ENCODE results near the gene KIF21B. TPM values are rescaled to one million over a fixed set of nuclear protein-coding genes. Genes with fewer than 3 reads are reported as not detected.

KIF21B gene
- polyA plus RNA-seq, 1 experiment = 0.24 TPM

DNA sequence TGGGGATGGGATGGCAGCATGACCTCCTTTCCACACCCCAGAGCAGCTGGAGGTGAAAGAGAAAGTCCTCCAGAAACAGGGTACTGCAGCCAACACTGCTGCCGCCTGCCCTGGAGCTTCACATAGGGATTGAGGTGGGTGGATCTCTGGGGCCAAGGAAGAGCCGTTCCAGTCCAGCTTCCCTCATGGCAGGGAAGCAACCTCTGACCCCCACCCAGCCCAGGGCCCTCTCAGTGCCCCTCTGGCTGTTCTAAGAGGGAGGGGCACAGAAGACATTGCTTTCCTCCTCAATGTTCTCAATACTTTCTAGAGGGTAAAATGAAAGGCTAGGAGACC lies 5.7 kb downstream of the KIF21B start:
- Histone ChIP-seq H3K4me3 (ENCODE audit: low read depth, low read length) (no peak overlapping the region), H3K27ac (ENCODE audit: low read depth, low read length) (no peak overlapping the region), H3K27me3 (ENCODE audit: control insufficient read depth, insufficient read depth, low read length) (peaks cover 33% of the 10 kb centered on the region), H3K9me3 (ENCODE audit: control insufficient read depth, insufficient read depth, low read length) (no peaks in the 10 kb centered on the region; the same call in 1 of the 2 replicates)
- no peak for DNase-seq (ENCODE audit: low read depth, low spot score)
- TF ChIP-seq CTCF (IDR thresholded peaks at IDR 0.05; ENCODE audit: low read depth, low read length) = no peak
- ChIA-PET CTCF (interaction anchor here (1.8 kb wide), 1 partner anchor 46 kb away, joined by 7 read pairs; no protein-coding TSS in a partner anchor), POLR2A (no interaction called here)

DNA sequence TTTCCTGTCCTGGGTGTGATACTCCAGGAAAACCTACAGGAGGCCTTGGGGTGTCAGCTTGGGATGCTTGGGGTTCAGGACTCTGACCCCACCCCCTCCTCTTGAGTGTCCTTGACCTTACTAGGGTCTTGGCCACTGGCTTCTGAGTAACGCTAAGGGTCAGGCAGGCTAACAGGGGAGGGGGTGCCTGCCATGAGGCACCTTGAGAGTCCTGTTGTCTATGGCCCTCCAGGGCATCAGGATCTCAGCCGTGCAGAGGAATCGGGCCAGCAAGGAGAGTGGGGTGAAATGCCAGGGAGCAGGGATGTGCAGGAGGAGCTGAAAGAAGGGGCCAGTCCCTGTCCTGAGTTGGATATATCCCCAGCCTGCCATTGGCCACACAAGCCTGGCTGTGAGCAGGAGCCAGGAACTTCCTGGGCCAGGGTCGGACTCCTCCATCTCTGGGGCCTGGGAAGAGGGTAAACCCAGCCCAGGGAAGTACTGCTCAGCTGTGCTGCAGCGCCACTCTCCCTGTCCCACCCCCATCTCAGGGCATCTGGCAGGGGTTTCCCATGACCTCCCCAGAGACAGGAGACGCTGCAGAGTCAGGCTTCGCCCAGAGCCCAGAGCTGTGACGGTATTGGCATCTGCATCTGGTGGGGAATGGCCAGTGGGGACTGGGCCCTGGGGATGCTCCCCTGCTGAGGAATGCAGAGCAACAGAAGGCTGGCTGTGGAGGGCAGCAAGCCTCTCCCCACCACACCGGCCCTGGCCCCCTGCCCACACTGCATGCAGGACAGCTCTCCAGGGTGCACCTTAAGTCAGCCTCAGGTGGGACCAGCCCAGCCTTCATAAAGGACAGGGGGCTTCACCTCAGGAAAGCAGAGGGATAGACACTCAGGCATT lies 6.3 kb downstream of the KIF21B start:
- ChIA-PET POLR2A (no interaction called here), CTCF (interaction anchor here (0.6 kb wide), 1 partner anchor 1049 kb away, joined by 5 read pairs; no protein-coding TSS in a partner anchor)
- no peak for DNase-seq (ENCODE audit: low read depth, low spot score)
- TF ChIP-seq CTCF (IDR thresholded peaks at IDR 0.05; ENCODE audit: low read depth, low read length) = no peak
- H3K27ac ChIP-seq (ENCODE audit: low read depth, low read length) = no peak overlapping the region
- H3K4me3 ChIP-seq (ENCODE audit: low read depth, low read length) = no peak overlapping the region
- H3K27me3 ChIP-seq (ENCODE audit: control insufficient read depth, insufficient read depth, low read length) = peaks cover 36% of the 10 kb centered on the region
- H3K9me3 ChIP-seq (ENCODE audit: control insufficient read depth, insufficient read depth, low read length) = no peaks in the 10 kb centered on the region; the same call in 1 of the 2 replicates

DNA sequence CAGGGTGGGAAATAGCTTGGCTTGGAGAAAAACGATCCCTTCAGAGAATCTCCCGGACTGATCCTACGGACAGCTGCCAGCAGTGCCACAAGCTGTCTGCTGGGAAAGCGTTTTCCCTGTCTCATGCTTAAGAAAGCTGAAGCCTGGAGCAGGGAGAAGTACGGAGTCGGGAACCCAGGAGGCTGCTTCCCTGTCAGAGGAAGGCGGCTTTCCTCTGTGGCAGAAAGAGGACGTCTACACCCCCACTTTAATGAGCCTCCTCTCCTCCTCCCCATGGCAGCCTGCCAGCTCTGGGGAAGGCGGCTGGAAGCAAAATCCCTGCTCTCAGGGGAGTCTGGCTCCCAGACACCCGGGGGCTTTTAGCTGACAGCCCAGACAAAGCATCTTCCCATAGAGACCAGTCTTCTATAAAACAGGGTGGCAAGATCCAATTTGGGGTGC lies 7.3 kb downstream of the KIF21B start:
- Histone ChIP-seq H3K27me3 (ENCODE audit: control insufficient read depth, insufficient read depth, low read length) (peaks cover 35% of the 10 kb centered on the region), H3K4me3 (ENCODE audit: low read depth, low read length) (no peak overlapping the region), H3K9me3 (ENCODE audit: control insufficient read depth, insufficient read depth, low read length) (no peaks in the 10 kb centered on the region; the same call in 1 of the 2 replicates), H3K27ac (ENCODE audit: low read depth, low read length) (no peak overlapping the region)
- no peak for TF ChIP-seq CTCF (IDR thresholded peaks at IDR 0.05; ENCODE audit: low read depth, low read length)
- POLR2A ChIA-PET = interaction anchor here (1.2 kb wide), 1 partner anchor 34 kb away, joined by 3 read pairs; no protein-coding TSS in a partner anchor
- peak; percentile 7 for DNase-seq (ENCODE audit: low read depth, low spot score)
- CTCF ChIA-PET = interaction anchor here (0.7 to 2.6 kb wide), 4 partner anchors 10 to 394 kb away, joined by 3 to 10 read pairs (median 8); no protein-coding TSS in a partner anchor

GRCh38 chr1:201015551-201016091 lies 7.9 kb downstream of the KIF21B start:
- H3K4me3 ChIP-seq (ENCODE audit: low read depth, low read length) = no peak overlapping the region
- TF ChIP-seq CTCF (IDR thresholded peaks at IDR 0.05; ENCODE audit: low read depth, low read length) = no peak
- H3K27me3 ChIP-seq (ENCODE audit: control insufficient read depth, insufficient read depth, low read length) = peaks cover 35% of the 10 kb centered on the region
- CTCF ChIA-PET = interaction anchor here (0.7 to 2.6 kb wide), 4 partner anchors 11 to 393 kb away, joined by 3 to 10 read pairs (median 8); no protein-coding TSS in a partner anchor
- H3K27ac ChIP-seq (ENCODE audit: low read depth, low read length) = no peak overlapping the region
- POLR2A ChIA-PET = interaction anchor here (1.2 kb wide), 1 partner anchor 34 kb away, joined by 3 read pairs; no protein-coding TSS in a partner anchor
- no peaks in the 10 kb centered on the region; the same call in 1 of the 2 replicates for H3K9me3 ChIP-seq (ENCODE audit: control insufficient read depth, insufficient read depth, low read length)
- DNase-seq (ENCODE audit: low read depth, low spot score) = no peak
